CD4-positive, alpha-beta T cell treated with Interferon alpha-2 for 1 hour (primary cell): ENCODE results near the gene DEFB113.
"Not testable (repeated sequence)": the region's sequence is repeated elsewhere in the genome, so short reads cannot be mapped to it uniquely, and the experiment has no call there.

Experiments
- DNase-seq, 2 donors: peaks; one replicate each; pipeline ENCODE4 v3.0.0-alpha.2; 2020 to 2022

DEFB113 gene, protein sequence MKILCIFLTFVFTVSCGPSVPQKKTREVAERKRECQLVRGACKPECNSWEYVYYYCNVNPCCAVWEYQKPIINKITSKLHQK

DNA sequence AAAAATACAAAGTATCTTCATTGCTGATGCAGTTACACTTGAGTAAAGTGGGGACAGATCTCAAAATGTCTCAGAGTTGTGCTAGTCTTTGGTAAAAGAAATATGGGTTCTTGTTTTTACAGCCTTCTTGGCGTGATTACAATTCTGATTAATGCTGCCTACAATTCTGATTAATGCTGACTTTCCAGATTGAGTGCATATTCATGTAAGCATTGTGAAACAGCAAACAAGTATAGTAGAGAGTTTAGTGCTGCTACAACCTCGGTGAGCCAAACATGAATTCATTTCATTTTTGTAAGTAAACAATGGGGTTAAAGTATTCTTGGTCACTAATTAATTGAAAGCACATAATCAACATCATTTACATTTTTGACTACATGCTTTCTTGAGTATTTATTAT lies at the start of gene DEFB113:
Gene DEFB113 (minus strand): TSS at position 21 of the 400 bp plus-strand sequence. CDS start 0 bp downstream, at position 21.
- DNase-seq, result no peak

GRCh38 chr6:50007819-50008218 lies 38.4 kb upstream of the DEFB113 start:
- DNase-seq, result no peak

DNA sequence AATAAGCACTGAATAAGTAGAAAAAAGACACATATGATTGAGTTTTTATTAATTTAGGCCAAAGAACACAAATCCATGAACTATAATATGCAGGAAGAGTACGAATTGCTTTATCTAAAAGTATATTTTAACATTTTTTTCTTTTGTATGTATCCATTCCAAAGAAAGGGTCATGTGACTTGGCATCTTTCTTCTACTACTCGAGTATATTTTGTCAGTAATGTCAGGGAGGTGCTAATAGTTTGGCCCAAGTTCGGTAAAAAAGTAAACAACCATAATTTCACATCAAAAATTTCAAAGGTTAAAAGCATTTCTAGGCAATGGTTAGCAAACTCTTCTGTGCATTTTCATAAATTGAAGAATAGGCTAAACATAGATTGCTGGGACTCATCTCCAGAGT lies 33.7 kb upstream of the DEFB113 start:
- no peak for DNase-seq

- DNase-seq, result no peak
Observed at GRCh38 chr6:49995278-49995677, 25.9 kb upstream of the DEFB113 start.

DNA sequence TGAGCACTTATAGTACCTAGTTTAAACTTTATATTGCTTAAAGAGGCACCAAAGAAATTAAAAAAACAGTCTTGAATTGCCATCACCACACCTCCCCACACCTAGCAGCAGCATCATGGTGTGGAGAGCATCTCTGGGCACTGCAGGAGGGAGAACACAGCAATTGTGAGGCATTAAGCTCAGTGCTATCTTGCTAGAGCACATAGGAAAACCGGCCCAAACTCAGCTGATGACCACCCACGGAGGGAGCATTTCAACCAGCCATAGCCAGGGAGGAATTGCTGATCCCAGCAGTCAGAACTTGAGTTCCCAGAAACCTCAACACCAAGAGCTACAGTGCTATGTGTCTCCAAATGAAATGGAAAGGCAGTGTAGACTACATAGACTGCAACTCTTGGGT lies 19.5 kb upstream of the DEFB113 start:
- no peak for DNase-seq

DNA sequence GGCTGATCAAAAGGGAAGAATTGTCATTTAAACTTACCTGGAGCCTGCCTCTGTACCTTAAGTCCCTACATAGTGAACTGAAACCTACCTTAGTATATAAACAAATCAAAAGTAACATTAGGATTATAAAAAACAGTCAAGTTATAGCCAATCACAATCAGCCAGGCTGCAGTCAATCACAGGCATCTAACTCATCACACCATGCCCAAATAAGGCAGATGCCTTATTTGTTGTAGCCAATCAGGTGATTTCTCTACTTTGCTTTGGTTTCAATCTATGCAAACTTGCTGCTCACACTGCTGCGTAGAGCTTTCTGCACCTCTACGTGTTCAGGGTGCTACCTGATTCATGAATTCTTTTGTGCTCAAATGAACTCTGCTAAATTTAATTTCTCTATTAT lies 18.3 kb upstream of the DEFB113 start:
- no peak for DNase-seq

- DNase-seq, result no peak
Observed at GRCh38 chr6:49986551-49986950, 17.1 kb upstream of the DEFB113 start.

GRCh38 chr6:49982046-49982445 lies 12.6 kb upstream of the DEFB113 start:
- no peak for DNase-seq

- no peak for DNase-seq
Observed at GRCh38 chr6:49980898-49981297, 11.5 kb upstream of the DEFB113 start.

- DNase-seq, result no peak
Observed at GRCh38 chr6:49979584-49979983, 10.2 kb upstream of the DEFB113 start.

DNA sequence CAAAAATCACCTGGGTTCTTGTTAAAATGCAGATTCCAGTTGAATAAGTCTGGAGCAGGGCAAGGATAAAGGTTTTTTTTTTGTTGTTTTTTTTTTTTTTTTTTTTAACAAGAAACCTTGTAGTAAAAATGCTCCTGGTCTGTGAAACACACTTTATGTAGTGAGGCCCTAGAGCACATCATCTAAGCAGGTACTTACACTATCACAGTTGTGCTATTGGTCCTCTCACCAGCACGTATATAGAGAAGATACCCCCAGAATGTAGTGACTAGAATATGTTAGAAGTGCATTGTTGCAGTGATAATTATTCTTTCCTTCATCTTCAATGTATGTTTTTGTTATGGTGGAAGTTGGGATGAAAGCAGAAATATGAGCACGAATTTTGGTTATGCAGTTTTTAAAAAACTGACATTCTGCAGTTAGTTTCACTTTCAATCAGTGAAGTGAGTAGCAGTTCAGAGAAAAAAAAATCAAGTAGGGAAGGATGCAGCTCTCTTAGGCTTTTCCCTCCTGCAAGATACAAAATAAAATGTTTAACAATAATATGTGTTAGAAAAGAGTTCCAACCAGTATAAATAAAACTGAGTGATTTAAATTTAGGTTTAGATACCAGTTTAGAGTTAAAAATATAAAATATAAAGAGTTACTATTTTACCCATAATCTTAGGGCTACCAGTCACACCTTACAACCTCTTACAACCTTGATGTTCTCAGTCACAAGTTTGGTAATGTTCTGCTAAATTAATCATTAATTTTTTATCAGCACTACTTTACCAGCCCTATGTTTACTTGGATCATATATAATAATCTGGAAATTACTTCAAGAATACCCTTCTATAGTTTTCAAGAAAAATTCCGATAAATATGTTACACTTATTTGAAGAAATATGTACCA lies 9.2 kb upstream of the DEFB113 start:
- DNase-seq, result no peak

GRCh38 chr6:49966823-49967222 lies 2.6 kb downstream of the DEFB113 start:
- DNase-seq, result no peak

DNA sequence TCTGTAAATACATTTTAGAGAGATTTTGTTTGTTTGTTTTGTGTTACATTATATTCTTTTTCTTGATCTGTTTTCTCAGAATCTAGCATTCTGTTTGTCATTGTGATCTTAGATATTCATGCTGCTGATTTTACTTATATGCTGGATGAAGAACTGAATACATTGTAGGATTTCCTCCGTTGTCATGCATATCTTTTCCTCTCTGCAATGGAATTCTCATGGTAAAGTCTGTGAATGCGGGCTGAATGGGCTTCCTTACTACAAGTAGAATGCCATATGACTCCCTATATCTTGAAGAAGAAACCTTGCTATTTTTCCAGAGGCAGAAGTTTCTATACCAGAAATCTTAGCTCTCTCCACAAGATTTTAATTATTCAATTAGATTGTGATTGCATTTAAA lies 3.1 kb downstream of the DEFB113 start:
- DNase-seq, result no peak

- DNase-seq, result no peak
Observed at GRCh38 chr6:49964064-49964463, 5.4 kb downstream of the DEFB113 start, which contains the start of gene DEFB114. DEFB114 (minus strand) TSS chr6:49964164; CDS start chr6:49964105, 59 bp downstream.

GRCh38 chr6:49958180-49958579 lies 11.2 kb downstream of the DEFB113 start:
- no peak for DNase-seq

DNA sequence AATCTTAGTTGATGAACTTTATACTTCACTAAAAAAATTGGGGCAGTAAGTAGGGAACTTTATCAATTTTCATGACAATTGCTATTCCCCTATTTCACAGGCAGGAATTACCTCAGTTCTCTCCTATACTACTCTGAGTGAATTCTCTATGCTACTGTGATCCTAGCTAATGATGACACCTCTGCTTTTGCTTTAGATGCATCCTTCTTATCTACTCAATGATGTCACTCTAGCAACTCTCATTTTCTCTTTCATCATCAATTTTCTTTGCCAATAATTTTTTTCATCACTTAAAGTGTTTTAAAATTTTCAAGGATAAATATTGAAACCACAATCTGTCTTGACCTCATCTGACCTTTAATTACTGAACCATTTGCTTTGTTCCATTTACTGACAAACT lies 13.6 kb downstream of the DEFB113 start:
- DNase-seq, result no peak

GRCh38 chr6:49951926-49952325 lies 17.5 kb downstream of the DEFB113 start:
- DNase-seq, result no peak

DNA sequence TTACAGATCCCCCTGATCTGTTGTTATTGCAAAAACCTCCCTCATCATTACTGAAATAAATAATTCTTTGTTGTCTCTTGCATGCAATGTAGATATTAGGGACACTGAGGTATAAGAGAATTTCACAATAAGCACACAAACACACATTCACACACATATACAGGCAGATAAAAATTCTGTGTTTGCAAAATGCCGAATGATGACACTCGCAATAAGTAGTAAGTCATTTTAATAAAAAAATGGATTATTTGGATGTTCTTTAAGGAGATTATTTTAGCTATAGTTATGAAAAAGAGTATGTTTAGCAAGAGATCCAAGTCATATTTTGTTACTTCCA lies 19.0 kb downstream of the DEFB113 start:
- DNase-seq, result no peak

DNA sequence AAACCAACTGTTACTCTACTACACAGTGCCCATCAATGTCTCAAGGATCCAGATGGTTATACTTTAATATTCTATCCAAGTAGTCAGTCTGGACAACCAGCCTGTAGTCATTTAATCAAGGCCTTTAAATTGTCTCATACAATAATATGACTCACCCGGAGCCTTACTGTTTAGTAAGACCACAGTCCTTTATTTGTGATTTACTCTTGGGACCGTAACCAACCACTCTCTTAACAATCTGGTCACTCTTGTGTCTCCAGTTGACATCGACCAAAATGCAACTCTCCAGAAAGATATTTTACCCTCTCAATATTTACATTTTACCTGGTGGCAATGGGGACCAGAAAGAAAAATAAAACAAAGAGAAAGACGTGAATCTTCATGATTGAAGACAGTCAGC lies 20.4 kb downstream of the DEFB113 start:
- no peak for DNase-seq

- DNase-seq, result no peak
Observed at GRCh38 chr6:49946835-49947234, 22.6 kb downstream of the DEFB113 start.

- not testable (repeated sequence) for DNase-seq
Observed at GRCh38 chr6:49944068-49944467, 25.4 kb downstream of the DEFB113 start.

DNA sequence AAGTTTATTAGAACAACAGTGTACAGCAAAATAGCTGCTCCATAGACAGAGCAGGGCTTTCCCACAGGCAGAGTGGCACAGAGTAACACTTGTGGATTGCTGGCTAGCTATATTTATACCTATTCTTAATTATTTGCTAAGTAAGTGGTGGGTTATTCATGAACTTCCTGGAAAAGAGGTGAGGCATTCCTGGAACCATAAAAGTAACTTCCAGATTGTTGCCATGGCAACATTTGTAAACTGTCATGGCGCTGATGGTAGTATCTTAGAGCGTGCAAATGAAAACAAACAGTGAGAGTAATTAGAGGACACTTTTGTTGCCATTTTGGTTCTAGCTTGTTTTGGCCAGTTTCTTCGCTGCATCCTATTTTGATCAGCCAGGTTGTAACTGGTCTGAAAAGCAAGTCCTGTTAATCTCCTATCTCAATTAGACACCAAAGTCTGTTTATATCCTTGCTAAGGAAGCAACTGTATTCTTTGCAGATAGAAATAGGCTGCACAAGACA lies 29.4 kb downstream of the DEFB113 start:
- no peak for DNase-seq

- no peak for DNase-seq
Observed at GRCh38 chr6:49937811-49938210, 31.6 kb downstream of the DEFB113 start.

- no peak for DNase-seq
Observed at GRCh38 chr6:49937017-49937416, 32.4 kb downstream of the DEFB113 start.

GRCh38 chr6:49935387-49935786 lies 34.0 kb downstream of the DEFB113 start:
- no peak for DNase-seq
